GM10266 (cell line): ENCODE data around the gene RASGEF1C.

Experiments
- DNase-seq: peaks from one replicate; pipeline ENCODE4 v3.0.0; 2012; ENCODE audit errors: extremely low spot score
- CTCF ChIP-seq: IDR thresholded peaks from 2 replicates; pipeline ENCODE4 v1.5.1; 2012; ENCODE audit warnings: mild to moderate bottlenecking, low read depth; ENCODE audit not compliant: control insufficient read depth, insufficient read depth; ENCODE audit errors: missing control alignments

The RASGEF1C gene

DNA sequence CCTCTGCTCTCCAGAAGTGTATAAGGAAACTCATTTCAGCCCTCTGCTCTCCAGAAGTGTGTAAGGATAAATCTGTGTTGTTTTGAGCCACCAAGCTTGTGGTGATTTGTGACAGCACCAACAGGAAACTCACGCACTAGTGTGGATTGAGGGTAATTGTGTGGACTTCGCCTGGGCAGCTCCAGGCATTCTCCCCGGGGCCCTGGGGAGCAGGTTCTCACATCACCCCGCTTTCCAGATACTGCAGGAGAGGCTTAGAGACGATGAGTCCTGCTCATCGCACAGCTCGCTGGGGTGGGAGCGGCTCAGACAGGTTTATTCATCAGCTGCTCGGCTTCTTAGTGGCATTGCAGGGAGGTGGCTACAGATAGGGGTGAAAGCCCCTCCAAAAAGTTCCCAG, 99.1 kb downstream of the RASGEF1C start:
- no peak for DNase-seq
- no peak for TF ChIP-seq CTCF

GRCh38 chr5:180107005-180107404, 102.0 kb downstream of the RASGEF1C start:
- DNase-seq, result no peak
- no peak for TF ChIP-seq CTCF

GRCh38 chr5:180105827-180106312, 103.1 kb downstream of the RASGEF1C start:
- no peak for DNase-seq
- no peak for TF ChIP-seq CTCF

GRCh38 chr5:180104168-180104530, 104.9 kb downstream of the RASGEF1C start:
- no peak for DNase-seq
- no peak for TF ChIP-seq CTCF

DNA sequence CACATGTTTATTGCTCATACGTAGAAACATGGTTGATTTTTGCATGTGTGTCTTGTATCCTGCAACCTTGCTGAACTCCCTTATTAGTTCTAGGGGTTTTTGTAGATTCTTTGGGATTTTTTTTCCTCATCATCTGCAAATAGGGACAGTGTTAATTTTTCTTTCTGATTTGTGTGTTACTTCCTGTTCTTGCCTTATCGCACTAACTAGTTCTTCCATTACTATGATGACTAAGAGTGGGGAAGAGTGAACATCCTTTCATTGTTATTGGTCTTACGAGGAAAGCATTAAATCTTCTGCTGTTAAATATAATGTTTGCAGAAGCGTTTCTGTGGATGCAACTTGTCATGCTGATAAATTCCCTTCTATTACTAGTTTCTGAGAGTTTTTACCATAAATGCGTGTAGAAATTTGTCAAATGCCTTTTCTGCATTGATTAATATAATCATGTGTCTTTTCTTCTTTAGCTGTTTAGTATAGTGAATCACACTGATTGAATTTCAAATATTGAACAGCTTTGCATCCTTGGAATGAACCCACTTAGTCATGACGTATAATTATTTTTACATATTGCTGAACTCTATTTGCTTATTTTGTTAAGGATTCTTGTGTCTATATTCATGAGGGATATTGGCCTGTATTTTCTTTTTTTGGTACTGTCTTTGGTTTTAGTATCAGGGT, 105.4 kb downstream of the RASGEF1C start:
- no peak for DNase-seq
- no peak for TF ChIP-seq CTCF

DNA sequence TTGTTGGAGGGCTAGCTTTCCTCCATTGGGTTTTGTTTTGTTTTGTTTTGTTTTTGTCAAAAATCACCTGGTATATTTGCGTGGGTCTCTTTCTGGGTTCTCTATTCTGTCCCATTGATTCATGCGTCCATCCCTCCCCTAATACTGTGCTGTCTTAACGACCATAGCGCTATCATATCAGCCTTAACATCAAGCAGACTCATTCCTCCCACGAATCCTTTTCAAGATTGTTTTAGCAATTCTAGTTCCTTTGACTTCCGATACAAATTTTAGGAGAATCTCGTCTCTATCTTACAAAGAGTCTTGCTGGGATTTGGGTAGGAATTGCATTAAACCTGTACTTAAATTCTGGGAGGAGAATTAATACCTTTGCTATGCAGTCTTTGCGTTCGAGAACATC, 106.4 kb downstream of the RASGEF1C start:
- DNase-seq, result no peak
- no peak for TF ChIP-seq CTCF

- no peak for TF ChIP-seq CTCF
Observed at GRCh38 chr5:180101451-180102105, 107.4 kb downstream of the RASGEF1C start.

More at GRCh38 chr5:180101451-180102105, 107.4 kb downstream of the RASGEF1C start:
- no peak for DNase-seq
